Fibroblast of mammary gland (primary cell): ENCODE results near the gene LMX1A.

Experiments
- DNase-seq: peaks from one replicate; pipeline ENCODE4 v3.0.0-alpha.2; 2010; ENCODE audit warnings: low read depth
- H3K4me3 ChIP-seq: 2 replicates; pipeline ENCODE4 v1.5.1; 2011; ENCODE audit warnings: low read depth, mild to moderate bottlenecking, low read length, moderate library complexity; ENCODE audit not compliant: control insufficient read depth
- CTCF ChIP-seq: conservative IDR thresholded peaks from 2 replicates; pipeline ENCODE4 v1.5.1; 2011; ENCODE audit warnings: low read depth, low read length, inconsistent platforms; ENCODE audit not compliant: control insufficient read depth, insufficient read depth

Gene LMX1A

GRCh38 chr1:165327538-165327937, 29.0 kb downstream of the LMX1A start:
- no peak for DNase-seq
- no peak for TF ChIP-seq CTCF
- H3K4me3 ChIP-seq = no peak overlapping the region

GRCh38 chr1:165325460-165326203, 30.9 kb downstream of the LMX1A start:
- no peak overlapping the region for H3K4me3 ChIP-seq
- no peak for TF ChIP-seq CTCF
- DNase-seq = no peak

- no peak for DNase-seq
- no peak overlapping the region for H3K4me3 ChIP-seq
Measured at GRCh38 chr1:165324050-165324449, 32.5 kb downstream of the LMX1A start.

GRCh38 chr1:165317612-165318011, 38.9 kb downstream of the LMX1A start:
- no peak for TF ChIP-seq CTCF
- H3K4me3 ChIP-seq = no peak overlapping the region
- DNase-seq = no peak

More at GRCh38 chr1:165324050-165324449, 32.5 kb downstream of the LMX1A start:
- TF ChIP-seq CTCF = no peak

GRCh38 chr1:165316153-165316772, 40.3 kb downstream of the LMX1A start:
- TF ChIP-seq CTCF = no peak
- no peak for DNase-seq

GRCh38 chr1:165315481-165315880, 41.0 kb downstream of the LMX1A start:
- H3K4me3 ChIP-seq = no peak overlapping the region
- TF ChIP-seq CTCF = no peak
- no peak for DNase-seq

More at GRCh38 chr1:165316153-165316772, 40.3 kb downstream of the LMX1A start:
- H3K4me3 ChIP-seq = no peak overlapping the region
